GM18951 (cell line): ENCODE measurements around the gene MYCBPAP.
A peak's percentile ranks its signal among the peaks of the same experiment; 100 is the strongest.

Source experiments
- POLR2A ChIP-seq: IDR thresholded peaks from 4 replicates; pipeline ENCODE4 v1.6.1; 2011; ENCODE audit warnings: mild to moderate bottlenecking; ENCODE audit not compliant: insufficient read length, insufficient read depth; ENCODE audit errors: extremely low read depth
- in situ Hi-C: fragments of 300-500 bp; cut with MboI; formaldehyde crosslinking; loops from one replicate; pipeline ENCODE4 v1.12.0; 2022; ENCODE audit warnings: low sequenced_read_pairs, mixed read lengths, inconsistent platforms; ENCODE audit not compliant: unreplicated experiment

Gene MYCBPAP

DNA sequence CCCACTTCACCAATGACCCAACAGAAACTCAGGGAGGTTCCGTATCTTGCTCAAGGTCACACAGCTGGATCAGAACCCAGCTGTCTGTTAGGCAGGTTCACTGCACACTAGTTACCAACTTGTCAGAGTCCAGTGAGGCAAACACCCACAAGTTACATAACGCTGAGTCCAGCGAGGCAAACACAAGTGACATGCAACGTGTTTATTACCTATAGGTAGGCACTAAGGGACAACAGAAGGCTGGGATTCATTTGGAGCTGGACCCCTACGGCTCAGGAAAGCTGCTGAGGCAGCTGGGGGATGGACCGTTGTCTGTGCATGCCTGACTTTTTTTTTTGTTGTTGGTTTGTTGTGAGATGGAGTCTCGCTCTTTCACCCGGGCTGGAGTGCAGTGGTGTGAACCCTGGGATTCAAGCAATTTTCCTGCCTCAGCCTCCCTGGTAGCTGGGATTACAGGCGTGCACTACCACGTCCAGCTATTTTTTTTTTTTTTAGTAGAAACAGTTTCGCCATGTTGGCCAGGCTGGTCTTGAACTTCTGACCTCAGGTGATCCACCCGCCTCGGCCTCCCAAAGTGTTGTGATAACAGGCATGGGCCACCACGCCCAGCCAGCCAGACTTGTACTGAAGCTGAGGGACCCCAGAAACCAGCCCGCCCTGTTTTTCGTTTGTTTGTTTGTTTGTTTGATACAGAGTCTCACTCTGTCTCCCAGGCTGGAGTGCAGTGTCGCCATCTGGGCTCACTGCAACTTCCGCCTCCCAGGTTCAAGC lies 31.5 kb upstream of the MYCBPAP start:
- in situ Hi-C loops: no loop called here
- TF ChIP-seq POLR2A: no peak

DNA sequence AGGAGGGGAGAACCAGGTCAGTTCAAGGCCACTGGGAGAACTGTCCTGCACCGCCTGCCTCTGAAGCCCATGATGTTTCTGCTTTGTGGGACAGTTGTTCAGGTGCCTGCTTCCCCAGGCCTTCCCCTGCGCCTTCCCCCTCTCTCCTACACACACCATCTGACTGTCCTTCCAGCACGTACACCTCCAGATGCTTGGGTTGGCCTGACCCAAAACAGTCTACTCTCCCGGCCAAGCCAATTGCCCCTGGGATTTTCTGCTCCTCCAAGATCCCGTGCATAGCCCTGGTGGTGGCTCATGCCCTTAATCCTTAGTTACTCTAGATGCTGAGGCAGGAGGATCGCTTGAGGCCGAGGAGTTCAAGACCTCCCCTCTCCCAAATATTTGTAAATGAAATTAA lies 30.3 kb upstream of the MYCBPAP start:
- in situ Hi-C loops: no loop called here
- no peak for TF ChIP-seq POLR2A

DNA sequence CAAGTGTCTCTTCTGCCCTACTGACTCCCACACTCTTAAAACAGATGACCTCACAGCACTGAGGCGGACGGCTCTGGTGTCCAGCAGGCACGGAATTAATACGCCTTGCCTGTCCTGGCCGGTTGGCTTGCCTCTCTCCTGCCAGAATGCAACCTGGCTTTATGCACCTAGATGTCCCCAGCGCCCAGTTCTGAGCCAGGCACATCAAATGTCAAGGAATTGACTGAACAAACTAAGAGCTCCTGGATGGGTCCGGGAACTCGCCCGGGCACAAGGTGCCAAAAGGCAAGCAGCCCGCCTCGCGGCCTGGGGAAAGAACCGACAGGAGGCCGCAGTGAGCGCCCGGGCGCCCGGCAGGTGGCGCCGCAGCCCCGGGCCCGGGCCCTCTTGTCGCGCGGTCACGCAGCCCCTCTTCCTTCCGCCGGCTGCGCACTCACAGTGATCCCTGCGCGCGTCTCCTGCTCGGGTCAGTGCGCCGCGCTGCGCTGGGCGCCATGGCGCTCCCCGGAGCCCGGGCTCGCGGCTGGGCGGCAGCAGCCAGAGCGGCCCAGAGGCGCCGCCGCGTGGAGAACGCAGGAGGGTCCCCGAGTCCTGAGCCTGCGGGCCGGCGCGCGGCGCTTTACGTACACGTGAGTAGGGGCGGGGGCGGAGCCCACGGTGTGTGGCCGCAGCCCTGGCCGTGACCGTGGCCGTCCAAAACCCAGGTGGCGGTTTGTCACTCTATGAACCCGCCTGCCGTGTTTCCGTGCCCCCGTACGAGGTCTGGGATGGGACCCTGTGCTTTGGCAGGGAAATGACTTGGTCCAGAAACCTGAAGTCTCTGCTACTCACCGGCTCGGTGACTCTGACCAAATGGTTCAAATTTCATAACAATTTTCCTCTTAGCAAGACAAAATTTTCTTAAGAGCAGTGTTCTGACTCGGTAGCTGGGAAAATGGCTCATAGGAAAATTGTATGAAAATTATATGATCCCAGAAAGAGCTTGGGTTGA lies 29.6 kb upstream of the MYCBPAP start, which contains the start of gene RSAD1:
RSAD1 (plus strand) TSS at position 470 of the 991 bp plus-strand sequence; CDS start at position 495, 25 bp downstream.
- TF ChIP-seq POLR2A: peak; percentile 95
- in situ Hi-C loops: no loop called here

DNA sequence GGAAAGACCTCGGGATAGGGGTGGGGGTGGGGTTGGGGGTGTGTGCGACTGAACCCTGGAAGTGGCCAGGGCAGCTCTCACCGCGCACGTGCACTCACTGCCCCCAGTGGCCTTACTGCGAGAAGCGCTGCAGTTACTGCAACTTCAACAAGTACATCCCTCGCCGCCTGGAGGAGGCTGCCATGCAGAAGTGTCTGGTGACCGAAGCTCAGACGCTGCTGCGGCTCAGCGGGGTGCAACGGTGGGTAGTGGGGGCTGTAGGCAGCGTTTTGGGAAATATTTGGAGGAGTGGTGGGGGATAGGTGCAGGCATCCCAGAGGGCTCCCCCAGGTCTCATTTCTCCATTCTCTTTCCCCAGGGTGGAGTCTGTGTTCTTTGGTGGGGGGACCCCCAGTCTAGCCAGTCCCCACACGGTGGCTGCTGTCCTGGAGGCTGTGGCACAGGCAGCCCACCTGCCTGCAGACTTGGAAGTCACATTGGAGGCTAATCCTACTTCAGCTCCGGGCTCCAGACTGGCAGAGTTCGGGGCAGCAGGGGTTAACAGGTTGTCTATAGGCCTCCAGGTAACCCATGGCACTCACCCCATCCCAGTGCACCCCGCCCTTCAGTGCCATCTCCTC lies 28.6 kb upstream of the MYCBPAP start:
- no peak for TF ChIP-seq POLR2A
- in situ Hi-C loops: no loop called here

DNA sequence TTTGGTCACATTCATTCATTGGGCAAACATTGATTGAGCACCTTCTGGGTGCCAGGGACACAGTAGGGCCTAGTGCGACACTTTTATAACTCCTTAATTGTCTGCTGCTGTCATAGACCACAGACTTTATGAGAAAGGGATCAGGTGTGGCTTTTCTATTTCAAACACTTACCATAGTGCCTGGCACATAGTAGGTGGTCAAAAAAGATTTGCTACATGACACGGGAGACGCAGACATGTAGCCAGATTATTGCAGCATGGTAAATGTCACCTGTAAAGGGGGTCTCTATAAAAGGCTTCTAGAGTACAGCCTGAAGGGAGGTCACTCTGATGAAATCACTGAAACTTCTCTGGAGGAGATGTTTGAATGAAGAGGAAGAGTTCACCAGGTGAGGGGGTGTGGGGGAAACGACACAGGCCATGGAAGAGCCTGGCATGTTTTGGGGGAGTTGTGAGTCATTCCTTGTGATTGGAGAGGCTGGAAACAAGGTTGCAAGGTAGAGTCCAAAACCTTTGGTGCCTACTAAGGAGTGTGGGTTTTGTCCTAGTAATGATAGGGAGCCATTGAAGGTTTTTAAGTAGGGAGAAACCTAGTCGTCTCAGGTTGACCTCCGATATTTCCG lies 28.0 kb upstream of the MYCBPAP start:
- no peak for TF ChIP-seq POLR2A
- in situ Hi-C loops: no loop called here

DNA sequence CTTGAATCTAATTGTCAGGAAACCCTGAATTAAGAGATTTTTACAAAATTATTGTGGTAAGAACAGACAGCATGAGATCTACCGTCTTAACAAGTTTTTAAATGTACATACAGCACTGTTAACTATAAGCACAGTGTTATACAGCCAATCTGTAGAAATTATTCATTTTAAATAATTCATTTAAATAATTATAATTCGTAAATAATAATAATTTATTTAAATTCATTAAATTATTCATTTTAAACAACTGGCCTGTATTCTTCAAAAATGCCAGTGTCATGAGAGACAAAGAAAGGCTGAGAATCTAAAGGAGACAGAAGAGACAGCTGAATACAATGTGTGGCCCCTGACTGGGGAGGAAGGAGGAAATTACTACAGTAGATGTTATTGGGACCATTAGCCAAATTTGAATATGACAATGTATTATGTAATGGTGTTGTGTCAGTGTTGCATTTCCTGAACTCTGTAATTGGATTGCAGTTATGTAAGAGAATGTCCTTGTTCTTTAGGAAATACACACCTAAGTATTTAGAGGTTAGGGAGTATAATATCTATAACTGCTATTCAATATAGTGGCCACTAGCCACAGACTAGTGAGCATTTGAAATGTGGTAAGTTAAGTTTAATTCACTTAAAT lies 27.3 kb upstream of the MYCBPAP start:
- in situ Hi-C loops: no loop called here
- TF ChIP-seq POLR2A: no peak

DNA sequence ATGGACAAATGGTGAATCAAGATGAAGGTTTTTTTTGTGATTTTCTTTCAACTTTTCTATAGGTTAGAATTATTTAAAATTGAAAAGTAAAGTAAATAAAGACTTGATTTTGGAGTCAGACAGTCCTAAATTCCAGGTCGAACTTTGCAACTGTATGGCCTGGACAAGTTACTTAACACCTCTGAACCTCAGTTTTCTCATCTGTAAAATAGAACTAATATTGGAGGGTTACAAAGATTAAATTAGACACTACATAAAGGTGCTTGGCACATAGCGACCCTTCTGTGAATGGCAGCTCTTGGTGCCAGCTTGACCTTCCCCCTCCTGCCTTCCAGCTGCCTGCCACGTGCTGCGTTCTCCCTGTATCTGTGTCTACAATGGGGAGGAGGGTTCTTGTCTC lies 26.6 kb upstream of the MYCBPAP start:
- TF ChIP-seq POLR2A: no peak
- in situ Hi-C loops: no loop called here

DNA sequence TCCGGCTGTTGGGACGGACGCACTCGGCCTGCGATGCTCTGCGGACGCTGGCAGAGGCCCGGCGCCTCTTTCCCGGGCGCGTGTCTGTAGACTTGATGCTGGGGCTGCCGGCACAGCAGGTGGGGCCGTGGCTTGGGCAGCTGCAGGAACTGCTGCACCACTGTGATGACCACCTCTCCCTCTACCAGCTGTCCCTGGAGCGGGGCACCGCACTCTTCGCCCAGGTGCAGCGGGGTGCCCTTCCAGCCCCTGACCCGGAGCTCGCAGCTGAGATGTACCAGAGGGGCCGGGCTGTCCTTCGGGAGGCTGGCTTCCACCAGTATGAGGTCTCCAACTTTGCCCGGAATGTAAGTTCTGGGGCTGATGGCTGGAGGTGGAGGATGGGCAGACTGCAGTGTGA lies 26.1 kb upstream of the MYCBPAP start:
- in situ Hi-C loops: no loop called here
- TF ChIP-seq POLR2A: no peak

DNA sequence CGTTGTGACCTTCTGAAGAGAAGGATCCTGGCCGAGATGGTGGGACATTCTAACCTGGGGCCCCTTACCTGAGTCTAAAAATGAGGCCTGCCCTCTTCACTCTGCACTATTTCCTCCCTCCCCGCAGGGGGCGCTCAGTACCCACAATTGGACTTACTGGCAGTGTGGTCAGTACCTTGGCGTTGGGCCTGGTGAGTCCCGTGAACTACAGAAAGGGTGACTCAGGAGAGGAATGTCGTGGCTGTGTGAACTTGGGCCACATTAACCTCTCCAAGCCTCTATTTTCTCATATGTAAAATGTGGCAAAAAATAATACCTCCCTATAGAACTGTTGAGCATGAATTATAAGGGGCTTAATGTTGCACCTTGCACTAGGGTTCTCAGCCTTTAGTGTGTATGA lies 25.7 kb upstream of the MYCBPAP start:
- in situ Hi-C loops: no loop called here
- no peak for TF ChIP-seq POLR2A

DNA sequence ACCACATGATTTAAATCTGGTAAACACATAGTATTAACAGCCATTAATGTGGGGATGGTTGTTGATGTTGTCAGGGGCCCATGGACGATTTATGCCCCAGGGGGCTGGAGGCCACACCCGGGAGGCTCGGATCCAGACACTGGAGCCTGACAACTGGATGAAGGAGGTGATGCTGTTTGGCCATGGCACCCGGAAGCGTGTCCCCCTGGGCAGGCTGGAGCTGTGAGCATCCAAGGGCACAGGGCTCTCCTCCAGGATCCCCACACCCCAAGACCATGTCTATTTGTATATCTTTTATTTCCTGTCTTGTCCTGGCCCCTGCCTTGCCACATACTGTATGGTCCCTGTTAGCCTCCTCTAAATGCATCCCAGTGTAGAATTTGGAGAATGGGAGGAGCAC lies 25.0 kb upstream of the MYCBPAP start:
- in situ Hi-C loops: no loop called here
- no peak for TF ChIP-seq POLR2A

DNA sequence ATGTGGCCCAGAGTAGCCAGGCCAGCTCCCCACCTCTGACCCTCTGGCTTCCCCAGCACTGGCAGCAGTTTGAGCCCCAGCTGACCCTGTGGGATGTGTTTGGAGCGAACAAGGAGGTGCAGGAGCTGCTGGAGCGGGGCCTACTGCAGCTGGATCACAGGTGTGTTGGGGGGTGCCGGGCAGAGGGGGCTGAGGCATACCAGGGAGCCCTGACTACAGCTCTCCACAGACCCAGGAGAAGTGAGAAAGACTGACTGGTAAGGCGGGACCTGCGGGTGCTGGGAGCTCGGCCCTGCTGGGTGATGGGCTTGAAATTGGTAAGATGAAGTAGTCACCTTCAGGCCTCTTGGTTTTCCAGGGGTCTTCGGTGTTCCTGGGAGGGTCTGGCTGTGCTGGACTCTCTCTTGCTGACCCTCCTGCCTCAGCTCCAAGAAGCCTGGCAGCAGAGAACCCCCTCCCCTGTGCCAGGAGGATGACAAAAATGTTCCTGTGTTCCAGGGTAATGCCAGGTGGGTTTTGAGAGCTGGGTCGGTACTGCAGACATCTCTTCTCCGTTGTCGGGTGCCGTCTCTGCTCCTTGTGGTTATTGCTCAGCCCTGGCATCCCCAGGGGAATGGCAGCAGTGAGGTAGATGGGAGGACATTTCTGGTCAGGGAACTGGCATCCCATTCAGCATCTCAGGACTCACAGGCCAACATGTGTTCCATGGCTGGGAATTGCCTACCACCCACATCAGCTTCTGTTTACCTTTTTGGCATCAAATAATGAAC lies 23.7 kb upstream of the MYCBPAP start:
- no peak for TF ChIP-seq POLR2A
- in situ Hi-C loops: no loop called here
